Activated CD8-positive, alpha-beta T cell treated with anti-CD3 and anti-CD28 coated beads, Interleukin-2, amount 10 ng/mL, durations not matched to agents 7 days and 5 days (primary cell): Measurements from ENCODE around the gene TANC1. TPM values are rescaled to one million over a fixed set of nuclear protein-coding genes. Genes with fewer than 3 reads are reported as not detected.

ENCODE experiments used
- ATAC-seq: fragments of 150-1000 bp; cut with Tn5 transposase; one replicate; pipeline ENCODE4 v1.10.0; 2021; ENCODE audit warnings: moderate library complexity
- CTCF ChIA-PET: fragments of 350-600 bp; sonication (Branson Sonifier 250); formaldehyde crosslinking; loops from one replicate; lab custom pipeline; 2021; ENCODE audit warnings: antibody characterized with exemption; lab: Charles Lee
- POLR2A ChIA-PET: fragments of 350-600 bp; sonication (Branson Sonifier 250); formaldehyde crosslinking; loops from one replicate; lab custom pipeline; 2021; ENCODE audit warnings: antibody characterized with exemption; lab: Charles Lee
- DNase-seq: peaks from one replicate; pipeline ENCODE4 v3.0.0-alpha.2; 2020
- H3K27ac Mint-ChIP-seq: one replicate; pipeline ENCODE4 v1.8.0; 2021; ENCODE audit warnings: mild to moderate bottlenecking, mixed read lengths
- H3K27me3 Mint-ChIP-seq: one replicate; pipeline ENCODE4 v1.8.0; 2021; ENCODE audit warnings: low read depth, mixed read lengths
- H3K36me3 Mint-ChIP-seq: one replicate; pipeline ENCODE4 v1.8.0; 2021; ENCODE audit warnings: low read depth, mixed read lengths
- H3K4me1 Mint-ChIP-seq: one replicate; pipeline ENCODE4 v1.8.0; 2021; ENCODE audit warnings: low read depth, mixed read lengths
- H3K4me3 Mint-ChIP-seq: one replicate; pipeline ENCODE4 v1.8.0; 2021; ENCODE audit warnings: mild to moderate bottlenecking, mixed read lengths
- H3K9me3 Mint-ChIP-seq: one replicate; pipeline ENCODE4 v1.8.0; 2022; ENCODE audit warnings: mixed read lengths; ENCODE audit not compliant: insufficient read depth
- microRNA-seq: library from miRNA; unstranded; fragments of <30 nt; microRNA quantifications from one replicate; pipeline ENCODE4 v1.2.0, GENCODE V29; 2022
- total RNA-seq, 2 experiments: library from RNA; stranded (reverse); gene quantifications; one replicate each; pipeline ENCODE4 v1.2.3, GENCODE V29; 2021

The TANC1 gene
- total RNA-seq, 2 experiments from 2014 or later: 0.37 to 0.55 TPM

- Mint-ChIP-seq H3K36me3 (peaks cover 4% of the 10 kb centered on the region), H3K4me1 (peaks cover 8% of the 10 kb centered on the region), H3K27ac (no peak overlapping the region), H3K9me3 (no peaks in the 10 kb centered on the region), H3K4me3 (no peak overlapping the region), H3K27me3 (no peaks in the 10 kb centered on the region)
- ChIA-PET CTCF (no interaction called here), POLR2A (no interaction called here)
- no peak for ATAC-seq
- DNase-seq: no peak
Observed at GRCh38 chr2:159281002-159281401, 312.6 kb downstream of the TANC1 start.

Small RNAs within 50 kb of the gene (microRNA-seq; reads per million reads assigned to microRNA genes)
- gene MIR6888: not detected

Other genes with a start within 250 kb of the TANC1 start
- gene DAPL1, start 173.3 kb upstream of the TANC1 start, total RNA-seq: not detected